IMR-90 (cell line): ENCODE measurements around the gene ECHS1. TPM values are rescaled to one million over a fixed set of nuclear protein-coding genes. Genes with fewer than 3 reads are reported as not detected.

Experiments used
- ATAC-seq: fragments of 200-7000 bp; cut with Tn5 transposase; 2 replicates; pipeline ENCODE4 v1.9.1; 2020; ENCODE audit warnings: low read depth, mild to moderate bottlenecking, moderate library complexity
- BruUV-seq: library from RNA; stranded (reverse); fragments of 400-500 nt; replicated peaks from 2 replicates; lab custom pipeline; 2021; lab: Mats Ljungman, UMichigan
- CTCF ChIA-PET: fragments of 300-600 bp; formaldehyde crosslinking; extraction: SDS; loops from one replicate; lab custom pipeline; 2021; ENCODE audit warnings: antibody characterized with exemption; lab: Yijun Ruan, JAX
- POLR2A ChIA-PET: fragments of 300-600 bp; sonication (Branson Sonifier 250); formaldehyde crosslinking; loops from one replicate; lab custom pipeline; 2022; ENCODE audit warnings: antibody characterized with exemption; ENCODE audit not compliant: unreplicated experiment; lab: Charles Lee
- DNase-seq: peaks from one replicate; pipeline ENCODE4 v3.0.0; 2013
- H2AFZ ChIP-seq: replicated peaks from 2 replicates; pipeline ENCODE3; 2013; ENCODE audit warnings: low read length, mild to moderate bottlenecking; ENCODE audit not compliant: poor library complexity
- H2AK5ac ChIP-seq: 2 replicates; pipeline ENCODE4 v1.6.1; 2013; ENCODE audit warnings: low read depth, low read length, inconsistent platforms
- H2AK9ac ChIP-seq: replicated peaks from 2 replicates; pipeline ENCODE3; 2013; ENCODE audit warnings: mild to moderate bottlenecking, low read depth, low read length, moderate library complexity; ENCODE audit not compliant: poor library complexity
- H2BK120ac ChIP-seq: 2 replicates; pipeline ENCODE4 v1.6.1; 2013; ENCODE audit warnings: low read depth, low read length, inconsistent platforms
- H2BK15ac ChIP-seq: 3 replicates; pipeline ENCODE4 v1.6.1; 2013; ENCODE audit warnings: low read depth, low read length, inconsistent platforms
- H2BK20ac ChIP-seq: 2 replicates; pipeline ENCODE4 v1.6.1; 2013; ENCODE audit warnings: low read depth, mild to moderate bottlenecking, inconsistent platforms, low read length, moderate library complexity
- H2BK5ac ChIP-seq: 2 replicates; pipeline ENCODE4 v1.6.1; 2013; ENCODE audit warnings: mild to moderate bottlenecking, low read depth, low read length, inconsistent platforms; ENCODE audit not compliant: poor library complexity, severe bottlenecking
- H3K14ac ChIP-seq: replicated peaks from 2 replicates; pipeline ENCODE4 v1.6.1; 2013; ENCODE audit warnings: low read depth, low read length, inconsistent platforms
- H3K18ac ChIP-seq: 2 replicates; pipeline ENCODE4 v1.6.1; 2013; ENCODE audit warnings: low read depth, low read length, control low read depth
- H3K23ac ChIP-seq: 2 replicates; pipeline ENCODE4 v1.6.1; 2013; ENCODE audit warnings: low read depth, low read length, inconsistent platforms
- H3K27ac ChIP-seq: 2 replicates; pipeline ENCODE4 v1.5.1; 2013; ENCODE audit warnings: mild to moderate bottlenecking, control low read depth, low read length; ENCODE audit not compliant: insufficient read depth
- H3K27me3 ChIP-seq: 2 replicates; pipeline ENCODE4 v1.6.1; 2013; ENCODE audit warnings: low read length; ENCODE audit not compliant: control insufficient read depth, insufficient read depth
- H3K36me3 ChIP-seq: 2 replicates; pipeline ENCODE4 v1.6.1; 2013; ENCODE audit warnings: low read length, mixed read lengths; ENCODE audit not compliant: control insufficient read depth, insufficient read depth
- H3K4ac ChIP-seq: 2 replicates; pipeline ENCODE4 v1.6.1; 2013; ENCODE audit warnings: low read depth, low read length, inconsistent platforms
- H3K4me1 ChIP-seq: 2 replicates; pipeline ENCODE4 v1.6.1; 2013; ENCODE audit warnings: low read length, mixed read lengths; ENCODE audit not compliant: control insufficient read depth, insufficient read depth
- H3K4me2 ChIP-seq: 2 replicates; pipeline ENCODE4 v1.6.1; 2013; ENCODE audit warnings: low read depth, mild to moderate bottlenecking, control low read depth, low read length, moderate library complexity
- H3K4me3 ChIP-seq: 2 replicates; pipeline ENCODE4 v1.5.1; 2013; ENCODE audit warnings: low read depth, mild to moderate bottlenecking, control low read depth, low read length, moderate library complexity; ENCODE audit not compliant: insufficient read depth
- H3K56ac ChIP-seq: 2 replicates; pipeline ENCODE4 v1.6.1; 2013; ENCODE audit warnings: low read length, inconsistent platforms; ENCODE audit not compliant: insufficient read depth; ENCODE audit errors: extremely low read depth
- H3K79me1 ChIP-seq, 2 experiments: 2 replicates each; pipeline ENCODE4 v1.6.1; 2013; ENCODE audit warnings: low read length in 2 of 2, inconsistent platforms in 1 of 2, low read depth in 1 of 2
- H3K9ac ChIP-seq: 2 replicates; pipeline ENCODE4 v1.6.1; 2013; ENCODE audit warnings: low read depth, low read length, control low read depth
- H3K9me1 ChIP-seq: 2 replicates; pipeline ENCODE4 v1.6.1; 2013; ENCODE audit warnings: low read length, inconsistent platforms; ENCODE audit not compliant: insufficient read depth
- H3K9me3 ChIP-seq: 2 replicates; pipeline ENCODE4 v1.6.1; 2013; ENCODE audit warnings: low read length; ENCODE audit not compliant: control insufficient read depth, insufficient read depth
- H4K20me1 ChIP-seq: 2 replicates; pipeline ENCODE4 v1.6.1; 2013; ENCODE audit warnings: low read length, inconsistent platforms; ENCODE audit not compliant: insufficient read depth
- H4K5ac ChIP-seq: 2 replicates; pipeline ENCODE4 v1.6.1; 2013; ENCODE audit warnings: mild to moderate bottlenecking, low read depth, low read length, control low read depth
- H4K8ac ChIP-seq, 2 experiments: 2 replicates each; pipeline ENCODE4 v1.6.1; 2013; ENCODE audit warnings: low read depth in 2 of 2, low read length in 2 of 2, control low read depth in 1 of 2, inconsistent platforms in 1 of 2
- H4K91ac ChIP-seq: 2 replicates; pipeline ENCODE4 v1.6.1; 2013; ENCODE audit warnings: low read depth, low read length, inconsistent platforms; ENCODE audit not compliant: insufficient read depth
- BHLHE40 ChIP-seq: fragments of 150-350 bp; IDR thresholded peaks from 2 replicates; pipeline ENCODE4 v1.6.1; 2016; ENCODE audit warnings: mild to moderate bottlenecking, low read depth, low read length
- CEBPB ChIP-seq: IDR thresholded peaks from 2 replicates; pipeline ENCODE4 v1.6.1; 2012; ENCODE audit warnings: low read depth, low read length, improper control_type of control experiment
- CHD1 ChIP-seq: IDR thresholded peaks from 2 replicates; pipeline ENCODE4 v1.6.1; 2012; ENCODE audit warnings: low read depth, low read length, improper control_type of control experiment
- CTCF ChIP-seq: conservative IDR thresholded peaks from 2 replicates; pipeline ENCODE4 v1.5.1; 2012; ENCODE audit warnings: mild to moderate bottlenecking, low read depth, low read length, improper control_type of control experiment
- ELK1 ChIP-seq: fragments of 150-350 bp; IDR thresholded peaks from 2 replicates; pipeline ENCODE4 v1.6.1; 2016; ENCODE audit warnings: low read depth, mild to moderate bottlenecking, low read length, moderate library complexity, borderline replicate concordance
- FOS ChIP-seq: fragments of 150-350 bp; IDR thresholded peaks from 2 replicates; pipeline ENCODE4 v1.6.1; 2016; ENCODE audit warnings: low read depth, low read length
- MAFK ChIP-seq: IDR thresholded peaks from 2 replicates; pipeline ENCODE4 v1.6.1; 2012; ENCODE audit warnings: low read depth, low read length, improper control_type of control experiment
- MAZ ChIP-seq: IDR thresholded peaks from 2 replicates; pipeline ENCODE4 v1.6.1; 2012; ENCODE audit warnings: low read depth, mild to moderate bottlenecking, low read length, improper control_type of control experiment, moderate library complexity, borderline replicate concordance
- MXI1 ChIP-seq: IDR thresholded peaks from 2 replicates; pipeline ENCODE4 v1.6.1; 2012; ENCODE audit warnings: low read depth, mild to moderate bottlenecking, low read length, moderate library complexity, borderline replicate concordance
- NFE2L2 ChIP-seq: fragments of 150-350 bp; IDR thresholded peaks from 2 replicates; pipeline ENCODE4 v1.6.1; 2016; ENCODE audit warnings: low read depth, mild to moderate bottlenecking, low read length
- POLR2A ChIP-seq: IDR thresholded peaks from 2 replicates; pipeline ENCODE4 v1.6.1; 2012; ENCODE audit warnings: mild to moderate bottlenecking, low read depth, low read length
- RAD21 ChIP-seq: IDR thresholded peaks from 2 replicates; pipeline ENCODE4 v1.6.1; 2012; ENCODE audit warnings: low read length, improper control_type of control experiment
- RCOR1 ChIP-seq: IDR thresholded peaks from 2 replicates; pipeline ENCODE4 v1.6.1; 2012; ENCODE audit warnings: mild to moderate bottlenecking, low read length, improper control_type of control experiment; ENCODE audit not compliant: insufficient replicate concordance
- RFX5 ChIP-seq: IDR thresholded peaks from 2 replicates; pipeline ENCODE4 v1.8.0; 2012; ENCODE audit warnings: low read depth, mild to moderate bottlenecking, low read length, moderate library complexity
- SMC3 ChIP-seq: fragments of 150-350 bp; IDR thresholded peaks from 2 replicates; pipeline ENCODE4 v1.6.1; 2016; ENCODE audit warnings: low read depth, mild to moderate bottlenecking, antibody characterized with exemption, low read length, moderate library complexity
- USF2 ChIP-seq: fragments of 150-350 bp; IDR thresholded peaks from 2 replicates; pipeline ENCODE4 v1.6.1; 2017; ENCODE audit warnings: mild to moderate bottlenecking, antibody characterized with exemption, low read length, low read depth
- WGBS, 2 experiments: methylation state at CpG; one replicate each; pipeline versions ENCODE4 v1.1.5 to v1.1.7; 2013; ENCODE audit warnings: missing lambda C conversion rate in 2 of 2; ENCODE audit not compliant: insufficient read length in 1 of 2; ENCODE audit errors: extremely low coverage in 2 of 2; 5-methylcytosine and 5-hydroxymethylcytosine counted together
- dilution Hi-C: fragments of 300-500 bp; cut with HindIII; formaldehyde crosslinking; loops from one replicate; pipeline ENCODE4 v1.14.3; 2018; ENCODE audit warnings: low sequenced_read_pairs; ENCODE audit not compliant: unreplicated experiment
- in situ Hi-C: fragments of 300-500 bp; cut with MboI; formaldehyde crosslinking; loops from 3 replicates; pipeline ENCODE4 v1.14.3; 2019; ENCODE audit warnings: low sequenced_read_pairs, inconsistent platforms, mixed read lengths
- intact Hi-C: fragments of 100-400 bp; cut with micrococcal nuclease; formaldehyde crosslinking; loops from 2 replicates; pipeline ENCODE4 v1.10.0; 2022
- polyA plus RNA-seq, 3 experiments: library from polyadenylated mRNA; depleted of rRNA; stranded (reverse); fragments of >200 nt; gene quantifications; 2 replicates each; pipeline ENCODE4 v1.2.3, GENCODE V29; 2012; ENCODE audit warnings: low replicate concordance in 1 of 3
- total RNA-seq: library from RNA; depleted of rRNA; stranded (reverse); fragments of >200 nt; gene quantifications from 2 replicates; pipeline ENCODE4 v1.2.3, GENCODE V29; 2012

Gene ECHS1
- total and polyA plus RNA-seq, 2 of the 4 experiments (the other 2 are of a cell fraction), result 60.8 to 84.2 TPM

DNA sequence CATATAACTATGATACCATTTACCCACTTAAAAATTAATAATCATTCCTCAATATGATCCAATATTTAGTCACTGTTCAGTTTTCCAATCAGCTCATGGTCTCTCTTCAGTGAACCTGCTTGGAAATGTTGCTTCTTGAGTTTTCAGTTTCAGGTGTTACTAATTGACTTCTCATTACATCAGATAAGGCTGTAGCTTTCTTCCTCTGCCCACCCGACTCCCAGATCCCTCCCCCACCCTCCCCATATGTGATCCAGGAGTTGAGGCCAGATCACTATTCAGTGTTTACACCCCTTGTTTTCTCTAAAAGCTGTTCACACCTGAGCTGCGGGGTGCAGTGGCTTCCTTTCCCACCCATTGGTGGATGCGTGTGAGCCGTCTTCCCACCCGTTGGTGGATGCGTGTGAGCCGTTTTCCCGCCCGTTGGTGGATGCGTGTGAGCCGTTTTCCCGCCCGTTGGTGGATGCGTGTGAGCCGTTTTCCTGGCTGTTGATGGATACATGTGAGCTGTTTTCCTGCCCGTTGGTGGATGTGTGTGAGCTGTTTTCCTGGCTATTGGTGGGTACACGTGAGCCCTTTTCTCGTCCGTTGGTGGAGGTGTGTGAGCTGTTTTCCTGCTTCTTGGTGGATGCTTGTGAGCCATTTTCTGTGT is 17.6 kb upstream of the ECHS1 start:
- POLR2A ChIA-PET, result no interaction called here
- no peak overlapping the region for H2BK5ac ChIP-seq
- intact Hi-C loops, result no loop called here

More for the DNA sequence above, 17.6 kb upstream of the ECHS1 start:
- no TSS peak for BruUV-seq
- Histone ChIP-seq H3K9ac (no peak overlapping the region), H3K4me1 (peaks cover 4% of the 10 kb centered on the region; the same call in 1 of the 2 replicates), H3K36me3 (peaks cover 10% of the 10 kb centered on the region; the same call in 1 of the 2 replicates), H4K5ac (no peak overlapping the region), H3K4ac (no peak overlapping the region), H2BK15ac (no peak overlapping the region), H2BK20ac (no peak overlapping the region), H2AK9ac (no peak overlapping the region), H3K79me1 (peaks cover 13 to 14% of the 10 kb centered on the region in 2 experiments), H3K9me1 (peaks cover 5% of the 10 kb centered on the region; the same call in 1 of the 2 replicates), H3K18ac (no peak overlapping the region), H3K4me3 (no peak overlapping the region), H3K56ac (no peak overlapping the region), H3K9me3 (no peaks in the 10 kb centered on the region), H4K8ac (no peak overlapping the region), H3K23ac (no peak overlapping the region), H4K91ac (no peak overlapping the region), H3K27ac (no peak overlapping the region), H3K4me2 (no peak overlapping the region), H2AFZ (no peak overlapping the region), H3K14ac (no peak overlapping the region), H2BK120ac (no peak overlapping the region), H3K27me3 (no peaks in the 10 kb centered on the region), H4K20me1 (no peaks in the 10 kb centered on the region), H2AK5ac (no peak overlapping the region)
- no CpG with 5 or more reads among the region's 19 CpGs for WGBS, 2 experiments
- dilution Hi-C loops (no loop called here), in situ Hi-C loops (no loop called here)
- TF ChIP-seq ELK1 (no peak), RCOR1 (no peak), BHLHE40 (no peak), FOS (no peak), CEBPB (no peak), USF2 (no peak), MAFK (no peak), CHD1 (no peak), RFX5 (no peak), SMC3 (no peak), MAZ (no peak), RAD21 (no peak), MXI1 (no peak), POLR2A (no peak), CTCF (no peak), NFE2L2 (no peak)
- CTCF ChIA-PET, result no interaction called here
- ATAC-seq (no peak), DNase-seq (no peak)
